ENCODE results near the gene BCL7A.
"Not testable (repeated sequence)": the region's sequence is repeated elsewhere in the genome, so short reads cannot be mapped to it uniquely, and the experiment has no call there.

Gene BCL7A

DNA sequence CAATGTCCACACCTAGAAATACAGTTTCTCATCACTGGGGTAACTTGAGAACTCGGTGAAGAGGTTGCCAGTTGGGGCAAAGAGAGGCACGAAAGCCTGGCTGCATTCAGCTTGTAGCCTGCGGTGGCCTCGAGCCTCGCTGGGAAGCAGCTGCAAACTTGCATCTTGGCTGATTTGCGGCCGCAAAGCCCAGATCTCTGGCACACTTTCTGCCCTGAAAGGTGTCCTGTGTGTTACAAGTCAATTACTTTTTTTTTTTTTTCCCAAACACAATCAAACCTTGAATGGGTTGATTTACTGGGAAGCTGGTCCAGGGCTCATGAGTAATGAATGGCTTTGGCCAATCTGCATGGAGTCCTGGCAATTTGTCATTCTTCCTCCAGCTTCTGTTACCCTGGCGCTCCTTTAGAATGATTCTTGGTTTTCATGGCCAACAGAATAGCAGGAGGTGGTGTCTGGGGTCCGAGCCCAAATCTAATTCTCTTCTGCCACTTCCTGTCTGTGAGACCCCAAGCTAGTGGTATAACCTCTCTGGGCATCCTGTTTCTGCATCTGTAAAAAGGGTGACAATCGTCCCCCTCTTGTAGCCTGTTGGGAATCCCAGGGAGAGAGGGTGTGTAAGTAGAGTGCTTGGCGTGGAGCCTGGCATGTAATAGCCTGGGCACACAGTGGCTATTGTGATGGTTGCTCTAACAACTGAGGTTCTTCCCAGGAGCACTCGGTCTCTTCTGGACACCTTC lies 6.7 kb downstream of the BCL7A start:
- DNase-seq: peak; percentile 56

DNA sequence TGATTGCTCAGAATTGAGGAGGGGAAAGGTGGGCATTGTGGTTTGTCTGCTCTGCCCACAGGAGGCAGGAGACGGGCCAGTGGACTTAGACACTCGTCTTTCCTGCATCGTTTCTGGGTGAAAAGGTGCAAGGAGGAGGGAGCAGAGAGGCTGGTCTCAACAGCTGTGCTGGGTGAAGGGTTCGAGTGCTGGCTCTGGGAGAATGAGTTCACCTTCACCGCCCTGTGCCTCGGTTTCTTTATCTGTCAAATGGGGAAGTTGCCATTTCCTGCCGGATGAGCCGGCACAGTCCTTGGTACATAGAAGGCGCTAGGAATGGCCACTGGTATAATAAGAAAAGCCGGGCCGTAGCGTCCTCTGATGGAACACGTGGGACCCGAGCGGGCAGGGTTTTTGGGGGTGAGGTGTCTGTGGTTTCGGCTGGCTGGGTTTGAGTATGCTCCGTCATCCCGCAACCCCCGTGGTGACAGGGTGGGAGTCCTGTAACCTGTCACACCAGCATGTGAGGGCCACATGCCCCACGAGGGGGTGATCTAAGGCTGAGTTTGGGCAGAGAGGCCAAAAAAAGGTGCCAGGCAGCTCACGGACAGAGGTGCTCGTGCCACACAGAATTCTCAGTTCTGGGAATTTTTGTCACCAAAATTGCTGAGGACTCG lies 7.3 kb downstream of the BCL7A start:
- no peak for DNase-seq

DNA sequence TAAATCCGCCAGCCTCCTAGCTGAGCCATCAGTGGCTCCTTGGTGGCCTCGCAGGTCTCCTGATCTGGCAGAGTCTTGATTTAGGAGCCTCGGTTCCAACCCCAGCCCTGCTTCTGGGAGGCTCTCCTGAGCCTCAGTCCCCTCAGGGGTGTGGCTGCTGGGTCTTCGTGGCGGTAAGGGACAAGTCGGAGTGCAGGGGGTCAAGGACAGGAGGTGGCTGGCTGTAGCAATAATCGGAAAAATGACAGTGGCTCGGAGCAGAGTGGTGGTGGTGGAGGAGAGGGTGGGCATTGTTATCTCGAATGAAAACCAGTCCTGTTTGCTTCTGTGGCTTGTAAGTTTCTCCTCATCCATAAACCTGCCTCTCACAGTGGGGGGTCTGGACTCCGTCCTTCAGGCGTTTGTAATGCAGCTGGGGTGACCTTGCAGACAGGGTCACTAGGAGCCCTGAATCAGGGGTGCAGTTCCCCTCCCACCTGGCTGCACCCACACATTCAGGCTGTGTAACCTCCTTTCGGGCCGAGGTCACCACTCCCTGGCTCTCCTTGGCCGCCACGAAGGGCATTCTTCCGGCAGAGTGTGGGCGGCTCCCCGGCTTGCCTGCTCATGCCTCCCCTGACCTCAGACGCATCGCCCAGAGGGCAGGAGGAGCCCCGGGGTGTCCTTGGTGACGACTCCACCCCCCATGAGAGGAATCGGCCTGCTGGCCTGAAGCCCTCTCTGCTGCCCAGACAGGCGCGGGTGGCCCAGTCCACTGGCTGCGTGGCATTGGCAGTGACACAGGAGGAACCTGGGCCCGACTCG lies 8.1 kb downstream of the BCL7A start:
- DNase-seq: no peak

DNA sequence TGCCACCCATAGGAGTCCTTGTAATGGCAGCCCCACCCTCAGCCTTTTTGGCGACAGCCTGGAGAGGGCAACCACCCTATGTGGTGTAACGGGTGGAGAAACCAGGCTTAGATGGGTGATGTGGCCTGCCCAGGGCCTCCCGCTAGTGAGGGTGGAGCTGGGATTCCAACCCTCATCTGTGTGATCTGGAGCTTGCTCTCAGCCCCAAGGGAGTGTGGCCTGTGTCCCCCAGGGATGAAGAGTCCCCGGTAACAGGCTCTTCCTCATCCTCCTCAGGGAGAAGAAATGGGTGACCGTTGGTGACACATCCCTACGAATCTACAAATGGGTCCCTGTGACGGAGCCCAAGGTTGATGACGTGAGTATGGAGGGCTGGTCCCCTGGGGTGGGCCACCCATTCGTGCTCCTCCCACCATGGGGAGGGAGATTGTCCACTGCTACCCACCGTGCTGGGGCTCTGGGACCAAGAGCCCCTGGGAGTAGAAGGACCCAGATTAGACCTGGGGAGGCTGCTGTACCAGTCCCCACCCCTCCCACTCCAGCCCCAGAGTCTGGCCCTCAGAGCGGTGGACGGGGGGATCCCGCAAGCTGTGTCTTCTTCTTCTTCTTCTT lies 8.8 kb downstream of the BCL7A start:
- no peak for DNase-seq

DNA sequence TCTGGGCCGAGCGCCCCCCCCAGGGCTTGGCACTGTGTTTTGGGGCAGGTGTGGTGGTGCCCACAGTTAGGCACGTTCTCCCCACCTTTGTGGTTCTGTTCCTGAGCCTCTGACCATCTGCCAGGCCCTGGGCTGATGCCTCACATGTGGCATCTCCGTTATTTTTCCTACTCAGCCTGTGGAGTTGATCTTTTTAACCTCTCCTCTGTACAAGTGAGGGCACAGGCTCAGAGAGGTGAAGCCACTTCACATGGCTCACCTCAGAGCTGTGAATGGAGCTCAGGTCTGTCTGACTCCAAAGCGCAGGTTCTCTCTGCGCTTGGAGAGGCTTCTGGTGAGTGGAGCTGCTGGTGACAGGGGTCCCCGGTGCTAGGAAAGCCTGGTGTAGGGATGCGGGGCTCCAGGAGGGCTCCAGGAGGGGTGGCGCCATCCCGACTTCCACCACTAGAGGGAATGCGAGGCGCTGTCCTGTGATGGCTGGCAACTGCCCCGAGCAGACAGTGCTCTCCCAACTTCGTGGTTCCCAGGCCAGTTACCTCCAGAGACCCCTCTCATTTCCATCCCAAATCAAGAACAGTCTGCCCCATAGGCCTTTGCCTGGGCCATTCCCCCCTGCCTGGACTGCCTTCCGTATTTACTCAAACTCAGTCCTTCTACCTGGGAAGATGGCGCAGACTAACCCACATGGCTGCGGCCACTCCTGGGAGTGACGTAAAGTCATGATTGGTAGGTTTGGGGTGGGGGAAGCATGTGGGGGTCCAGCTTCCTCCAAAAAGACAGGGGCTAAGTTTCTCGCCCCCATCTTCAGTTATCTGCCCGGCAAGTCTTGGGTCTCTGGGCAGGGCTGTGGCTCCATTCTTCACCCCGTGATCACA lies 9.9 kb downstream of the BCL7A start:
- no peak for DNase-seq

DNA sequence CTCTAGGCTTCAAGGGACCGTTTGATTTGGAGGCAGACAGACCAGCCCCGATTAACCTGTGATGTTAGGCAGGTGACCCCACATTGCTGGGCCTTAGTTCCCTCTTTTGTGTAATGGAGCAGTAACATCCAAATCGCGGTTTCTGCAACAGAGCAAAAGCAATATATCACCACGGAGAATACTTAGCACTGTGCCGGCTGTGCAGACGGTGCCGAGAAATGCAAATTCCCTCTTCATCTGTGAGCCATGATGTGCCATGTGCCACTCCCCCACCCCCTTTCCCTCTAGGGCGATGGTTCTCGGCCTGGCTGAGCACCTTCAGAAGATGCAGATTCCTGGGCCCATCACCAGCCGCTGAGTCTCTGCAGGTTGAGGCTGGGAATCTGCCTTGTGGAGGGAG lies 10.9 kb downstream of the BCL7A start:
- no peak for DNase-seq

DNA sequence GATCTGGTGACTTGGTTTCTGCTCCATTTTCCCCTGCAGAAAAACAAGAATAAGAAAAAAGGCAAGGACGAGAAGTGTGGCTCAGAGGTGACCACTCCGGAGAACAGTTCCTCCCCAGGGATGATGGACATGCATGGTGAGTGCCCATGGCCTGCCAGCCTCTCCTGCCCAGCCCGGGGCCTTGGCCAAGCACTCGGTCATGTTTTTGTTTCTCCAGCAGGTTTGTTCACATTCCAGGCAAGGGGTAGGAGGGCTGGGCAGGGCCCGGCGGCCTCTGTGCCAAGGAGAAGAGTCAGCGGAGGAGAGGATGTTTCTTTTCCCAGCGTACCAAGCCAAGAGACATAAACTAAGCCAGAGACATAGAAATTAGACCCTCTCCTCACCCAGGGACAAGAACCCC lies 13.6 kb downstream of the BCL7A start:
- DNase-seq: no peak

DNA sequence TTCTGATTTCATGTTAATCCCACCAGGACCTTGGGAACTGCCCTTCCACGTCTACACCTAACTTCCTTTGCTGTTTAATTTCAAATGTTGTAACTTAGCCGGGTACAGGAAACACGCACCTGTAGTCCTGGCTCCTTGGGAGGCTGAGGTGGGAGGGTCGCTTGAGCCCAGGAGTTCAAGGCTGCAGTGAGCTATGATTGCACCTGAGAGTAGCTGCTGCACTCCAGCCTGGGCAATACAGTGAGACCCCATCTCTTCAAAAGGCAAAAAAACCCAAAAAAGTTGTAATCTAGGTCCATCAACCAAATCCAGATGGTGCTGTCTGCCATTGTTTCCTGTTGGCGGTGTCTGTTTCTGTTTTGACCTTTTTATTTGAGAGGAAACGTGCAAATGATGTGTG lies 14.5 kb downstream of the BCL7A start:
- DNase-seq: no peak

DNA sequence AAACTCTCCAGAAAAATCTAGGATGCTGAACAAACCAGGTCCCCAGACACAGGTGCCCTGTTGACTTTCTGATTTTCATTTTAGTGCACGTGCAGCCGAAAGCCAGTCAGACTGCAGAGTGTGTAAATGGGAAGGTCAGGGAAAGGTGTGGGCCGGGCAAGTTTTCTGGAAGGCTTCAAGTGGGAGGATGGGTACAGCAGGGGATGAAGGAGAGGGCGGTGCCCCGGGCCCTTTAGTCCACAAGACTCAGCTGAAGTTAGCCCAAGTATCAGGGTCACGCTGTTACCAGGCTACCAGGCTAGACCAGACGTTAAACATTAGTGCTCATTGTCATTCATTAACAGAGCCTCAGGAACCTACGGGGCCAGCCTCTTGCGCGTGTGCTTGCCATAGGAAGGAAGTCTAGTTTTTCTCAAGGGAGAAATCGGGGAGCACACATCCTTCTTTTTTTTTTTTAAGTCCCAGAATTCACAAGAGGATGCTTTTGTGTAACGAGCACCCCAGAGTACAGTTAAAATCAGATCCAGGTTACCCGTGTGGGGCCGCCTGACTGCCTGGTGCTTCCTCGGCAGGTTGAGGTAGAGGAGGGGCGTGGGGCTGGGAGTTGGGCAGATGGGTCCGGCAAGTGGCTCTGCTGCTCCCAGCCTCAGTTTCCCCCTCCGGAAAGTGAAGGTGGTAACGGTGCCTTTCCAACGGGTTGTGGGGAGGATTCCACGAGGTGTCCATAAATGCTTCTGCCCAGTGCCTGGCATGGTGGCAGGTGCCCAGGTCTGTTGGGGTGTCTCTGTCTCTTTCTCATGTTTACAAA lies 19.1 kb downstream of the BCL7A start:
- DNase-seq: no peak

DNA sequence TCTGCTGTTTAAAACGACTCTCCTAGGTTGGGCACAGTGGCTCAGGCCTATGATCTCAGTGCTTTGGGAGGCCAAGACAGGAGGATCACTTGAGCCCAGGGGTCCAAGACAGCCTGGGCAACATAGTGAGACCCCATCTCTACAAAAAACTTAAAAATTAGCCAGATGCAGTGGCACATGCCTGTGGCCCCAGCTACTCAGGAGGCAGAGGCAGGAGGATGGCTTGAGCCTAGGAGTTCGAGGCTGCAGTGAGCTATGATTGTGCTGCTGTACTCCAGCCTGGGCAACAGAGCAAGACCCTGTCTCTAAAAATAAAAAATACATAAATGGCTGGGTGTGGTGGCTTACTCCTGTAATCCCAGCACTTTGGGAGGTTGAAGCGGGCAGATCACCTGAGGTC lies 19.8 kb downstream of the BCL7A start:
- not testable (repeated sequence) for DNase-seq

DNA sequence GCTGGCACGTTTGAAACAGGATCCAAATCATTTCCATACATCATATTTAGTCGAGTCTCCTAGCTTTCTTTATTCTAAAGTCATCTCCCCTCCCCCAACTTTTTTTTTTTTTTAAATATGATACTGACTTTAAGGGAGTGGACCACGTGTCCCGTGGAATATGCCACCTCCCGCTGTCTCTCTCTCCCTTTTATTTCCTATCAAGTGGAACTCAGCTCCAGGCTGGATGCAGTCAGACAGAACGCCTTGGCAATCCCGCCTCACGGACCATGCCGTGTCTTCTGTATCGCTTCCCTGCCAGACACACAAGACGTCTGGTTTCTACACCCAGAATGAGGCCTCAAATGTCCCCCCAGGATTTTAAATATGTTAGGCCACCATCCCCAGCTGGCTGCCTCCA lies 21.2 kb downstream of the BCL7A start:
- no peak for DNase-seq

DNA sequence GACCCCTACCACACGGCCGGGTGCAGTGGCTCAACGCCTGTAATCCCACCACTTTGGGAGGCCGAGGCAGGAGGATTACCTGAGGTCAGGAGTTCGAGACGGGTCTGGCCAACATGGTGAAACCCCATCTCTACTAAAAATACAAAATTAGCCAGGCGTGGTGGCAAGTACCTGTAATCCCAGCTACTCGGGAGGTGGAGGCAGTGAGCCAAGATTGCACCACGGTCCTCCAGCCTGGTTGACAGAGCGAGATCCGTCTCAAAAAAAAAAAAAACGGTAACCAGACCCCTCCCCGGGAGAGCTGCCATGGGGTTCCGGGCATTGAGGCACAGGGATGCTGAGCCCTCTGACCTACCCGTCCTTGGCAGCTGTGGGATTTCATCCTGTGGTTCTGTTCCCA lies 21.8 kb downstream of the BCL7A start:
- DNase-seq: no peak

DNA sequence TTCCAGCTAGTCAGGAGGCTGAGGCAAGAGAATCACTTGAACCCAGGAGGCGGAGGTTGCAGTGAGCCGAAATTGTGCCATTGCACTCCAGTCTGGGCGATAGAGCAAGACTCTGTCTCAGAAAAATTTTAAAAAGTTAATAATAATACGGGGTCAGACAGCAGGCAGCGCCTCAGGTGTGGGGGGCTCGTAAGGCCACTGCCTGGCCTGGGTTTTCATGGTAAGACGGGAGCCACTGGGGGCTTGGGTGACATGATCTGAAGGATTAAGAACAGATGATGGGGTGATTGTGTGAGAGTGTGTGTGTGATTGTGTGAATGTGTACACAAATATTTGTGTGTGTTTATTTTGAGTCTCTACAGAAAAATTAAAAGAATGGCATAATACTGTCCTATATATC lies 23.6 kb downstream of the BCL7A start:
- no peak for DNase-seq

DNA sequence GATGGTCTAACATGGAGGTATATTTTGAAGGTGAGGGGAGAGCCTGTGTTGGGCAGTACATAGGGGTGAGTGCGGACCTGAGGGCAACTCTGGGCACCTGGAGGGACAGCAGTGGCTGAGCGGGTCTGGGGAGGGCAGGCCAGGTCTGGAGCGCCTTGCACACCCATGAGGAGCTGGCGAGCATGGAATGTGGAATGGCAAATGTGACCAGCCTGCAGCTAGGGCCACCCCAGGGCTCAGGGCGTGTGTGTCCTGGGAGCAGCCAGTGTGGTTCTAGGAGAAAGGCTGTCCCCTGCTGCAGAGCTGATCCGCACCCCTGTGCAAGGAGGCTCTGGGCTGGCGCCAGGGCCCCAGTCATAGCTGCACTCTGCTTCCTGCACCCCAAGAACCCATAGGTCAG lies 24.5 kb downstream of the BCL7A start:
- DNase-seq: no peak

DNA sequence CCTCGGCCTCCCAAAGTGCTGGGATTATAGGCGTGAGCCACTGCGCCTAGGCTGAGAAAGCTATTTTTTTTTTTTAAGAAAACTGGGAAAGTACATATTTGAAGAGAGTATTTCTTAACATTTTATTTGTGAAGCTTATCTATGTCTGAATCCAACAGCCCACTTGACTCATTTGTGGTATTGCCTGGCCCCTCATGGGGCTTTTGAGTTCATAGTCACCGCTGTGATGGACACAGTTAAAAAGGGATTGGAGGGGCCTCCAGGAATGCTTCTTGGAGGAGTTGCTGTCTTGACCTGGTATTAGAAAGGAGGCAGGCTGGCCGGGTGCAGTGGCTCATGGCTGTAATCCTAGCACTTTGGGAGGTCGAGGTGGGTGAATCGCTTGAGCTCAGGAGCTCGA lies 26.5 kb downstream of the BCL7A start:
- no peak for DNase-seq

DNA sequence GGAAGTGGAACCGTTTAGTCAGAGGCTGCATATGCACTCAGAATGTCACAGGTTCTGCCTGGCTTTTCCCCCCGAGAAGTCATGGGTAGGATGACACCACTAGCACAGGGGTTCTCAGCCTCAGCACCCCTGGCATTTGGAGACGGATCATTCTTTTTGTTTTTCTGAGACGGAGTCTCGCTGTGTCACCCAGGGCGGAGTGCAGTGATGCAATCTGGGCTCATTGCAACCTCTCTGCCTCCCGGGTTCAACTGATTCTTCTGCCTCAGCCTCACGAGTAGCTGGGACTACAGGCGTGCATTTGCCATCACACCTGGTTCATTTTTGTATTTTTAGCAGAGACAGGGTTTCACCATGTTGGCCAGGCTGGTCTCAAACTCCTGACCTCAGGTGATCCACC lies 28.1 kb downstream of the BCL7A start:
- no peak for DNase-seq

DNA sequence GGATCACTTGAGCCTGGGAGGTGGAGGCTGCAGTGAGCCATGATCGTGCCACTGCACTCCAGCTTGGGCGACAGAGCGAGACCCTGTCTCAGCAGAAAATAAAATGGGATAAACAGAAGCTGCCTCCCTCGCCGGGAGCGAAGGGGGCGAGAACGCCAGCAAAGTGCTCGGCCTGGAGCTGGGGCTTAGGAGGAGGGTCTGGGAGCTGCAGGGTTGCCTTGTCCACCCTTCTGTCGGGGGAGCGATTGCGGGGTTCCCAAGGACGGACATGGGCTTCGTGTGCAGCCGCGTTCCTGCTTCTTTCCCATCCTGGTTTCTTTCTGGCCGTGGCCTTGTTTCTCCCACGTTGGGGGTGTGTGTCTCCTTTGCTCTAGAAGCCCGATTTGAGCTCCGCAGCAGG lies 29.0 kb downstream of the BCL7A start:
- no peak for DNase-seq

DNA sequence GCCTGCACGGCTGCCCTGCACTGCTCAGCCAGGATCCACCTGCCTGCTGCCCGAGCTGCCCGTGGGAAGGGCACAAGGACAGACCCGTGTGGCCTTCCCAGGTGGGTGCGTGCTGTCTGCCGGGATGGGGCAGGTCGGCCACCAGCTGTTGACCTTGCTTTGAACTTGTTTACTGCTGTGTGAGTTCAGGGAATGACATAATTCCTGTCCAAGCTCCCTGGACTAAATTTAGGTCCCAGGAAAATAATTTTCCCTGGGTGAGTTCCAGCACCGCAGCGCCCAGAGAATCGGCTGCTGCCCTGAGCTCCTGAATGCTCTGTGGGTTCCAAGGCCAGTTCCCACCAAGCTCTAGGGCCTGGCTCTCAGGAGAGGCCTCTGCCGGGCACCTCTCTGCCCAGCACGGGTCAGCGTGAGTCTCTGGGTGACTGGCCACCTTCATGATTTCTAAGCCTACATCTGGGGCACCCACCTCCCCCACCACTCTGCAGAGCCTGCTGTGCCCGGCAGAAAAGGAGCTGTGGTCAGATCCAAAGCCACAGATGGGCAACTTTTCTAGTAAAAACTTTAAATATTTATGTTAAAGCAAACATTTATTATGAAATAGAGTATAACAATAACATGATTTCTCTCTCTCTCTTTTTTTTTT lies 29.7 kb downstream of the BCL7A start:
- DNase-seq: no peak

DNA sequence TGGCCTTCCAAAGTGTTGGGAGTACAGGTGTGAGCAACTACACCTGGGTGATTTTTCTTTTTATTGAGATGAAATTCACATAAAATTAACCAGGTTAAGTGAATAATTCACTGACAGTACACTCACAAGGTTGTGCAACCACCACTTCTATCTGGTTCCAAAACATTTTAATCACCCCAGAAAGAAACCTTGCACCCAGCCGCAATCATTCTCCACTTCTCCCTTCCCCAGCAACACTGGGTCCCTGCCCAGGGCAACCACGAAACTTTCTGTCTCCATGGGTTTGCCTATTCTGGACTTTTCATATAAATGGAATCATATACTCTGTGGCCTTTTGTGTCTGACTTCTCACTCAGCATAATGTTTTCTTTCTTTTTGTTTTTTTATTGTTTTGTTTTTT lies 30.6 kb downstream of the BCL7A start:
- no peak for DNase-seq

DNA sequence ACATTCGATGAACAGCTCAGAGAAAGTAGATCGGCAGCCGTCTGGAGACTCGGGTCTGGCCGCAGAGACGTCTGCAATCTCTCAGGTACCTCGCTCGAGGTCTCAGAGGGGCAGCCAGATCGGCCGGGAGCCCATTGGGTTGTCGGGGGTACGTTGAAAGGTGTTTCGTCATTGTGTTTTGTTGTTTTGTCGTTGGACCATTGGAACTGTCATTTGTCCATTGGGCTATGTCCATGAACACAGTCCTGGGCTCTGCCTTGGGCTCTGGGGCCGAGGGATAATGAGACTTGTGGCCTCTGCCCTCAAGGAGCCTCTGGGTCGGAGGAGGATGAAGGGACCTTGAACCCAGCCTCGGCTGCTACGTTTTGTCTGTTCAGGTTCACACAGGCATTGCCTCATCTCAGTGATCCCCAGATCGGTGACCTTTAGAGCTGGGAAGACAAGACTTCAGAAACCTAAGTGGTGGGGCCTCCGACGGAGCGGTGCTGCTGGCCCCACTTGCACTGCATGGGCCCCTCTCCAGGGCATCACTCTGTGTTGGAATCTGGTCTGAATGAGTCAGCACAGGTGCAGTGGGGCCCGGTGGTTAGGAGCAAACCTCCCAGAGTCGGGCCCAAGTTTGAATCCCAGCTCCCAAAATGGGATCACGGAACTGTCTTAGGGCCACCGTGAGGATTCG lies 33.3 kb downstream of the BCL7A start:
- no peak for DNase-seq

DNA sequence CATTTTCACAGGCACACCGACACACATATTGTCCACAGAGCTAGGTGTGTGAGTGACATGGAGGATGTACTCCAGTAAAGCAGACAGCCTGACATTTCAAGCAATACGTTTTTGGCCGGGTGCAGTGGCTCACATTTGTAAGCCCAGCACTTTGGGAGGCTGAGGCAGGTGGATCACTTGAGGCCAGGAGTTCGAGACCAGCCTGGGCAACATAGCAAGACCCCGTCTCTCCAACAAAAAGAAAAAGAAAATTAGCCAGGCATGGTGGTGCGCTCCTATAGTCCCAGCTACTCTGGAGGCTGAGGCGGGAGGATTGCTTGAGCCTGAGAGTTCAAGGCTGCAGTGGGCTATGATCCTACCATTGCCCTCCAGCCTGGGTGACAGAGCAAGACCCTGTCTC lies 34.7 kb downstream of the BCL7A start:
- not testable (repeated sequence) for DNase-seq
